OCI-LY7 (cell line): ENCODE results near the gene UGT1A1.

Experiments used
- EZH2phosphoT487 ChIP-seq: fragments of 200-600 bp; sonication (generic); IDR thresholded peaks from 2 replicates; pipeline ENCODE4 v1.6.1; 2018; ENCODE audit warnings: low read depth, borderline replicate concordance, mild to moderate bottlenecking, mixed run types, antibody characterized with exemption, low read length, moderate library complexity, mixed read lengths
- TF ChIP-seq, protein P1 (sequence below): fragments of 200-600 bp; sonication (generic); conservative IDR thresholded peaks from 2 replicates; pipeline ENCODE4 v1.5.1; 2014; ENCODE audit warnings: mild to moderate bottlenecking, antibody characterized with exemption, low read length, moderate library complexity, mixed read lengths

DNA sequence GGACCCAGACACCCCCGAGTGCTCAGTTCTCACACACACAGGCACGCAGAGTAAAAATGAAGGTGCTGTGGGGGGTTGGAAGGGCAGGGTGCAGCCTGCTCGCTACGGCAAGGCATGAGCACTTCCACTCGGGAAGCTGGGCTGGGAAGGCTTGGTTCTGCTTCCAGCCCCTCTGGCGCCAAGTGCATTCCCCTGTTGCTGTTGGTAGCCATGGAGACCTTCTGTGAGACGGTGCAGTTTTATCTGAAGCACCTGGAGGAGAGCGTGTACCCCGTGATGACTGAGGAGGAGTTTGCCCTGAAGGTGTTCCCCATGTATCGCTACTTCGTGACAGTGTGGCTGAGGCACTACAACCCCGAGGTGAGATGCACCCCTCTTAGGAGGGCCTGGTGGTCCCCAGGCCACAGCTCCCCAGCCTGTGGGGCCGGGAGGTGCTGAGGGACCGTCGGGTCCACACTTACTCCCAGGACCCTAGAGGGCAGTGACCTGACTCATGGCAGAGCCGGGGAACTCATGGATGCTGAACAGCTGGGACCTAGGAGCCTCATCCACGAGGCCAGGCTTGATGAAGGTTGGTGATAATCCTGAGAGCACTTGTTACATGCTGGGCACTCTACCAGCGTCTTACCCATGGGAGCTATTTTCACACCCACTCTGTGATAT, 33.5 kb downstream of the UGT1A1 start:
- TF ChIP-seq, protein P1, sequence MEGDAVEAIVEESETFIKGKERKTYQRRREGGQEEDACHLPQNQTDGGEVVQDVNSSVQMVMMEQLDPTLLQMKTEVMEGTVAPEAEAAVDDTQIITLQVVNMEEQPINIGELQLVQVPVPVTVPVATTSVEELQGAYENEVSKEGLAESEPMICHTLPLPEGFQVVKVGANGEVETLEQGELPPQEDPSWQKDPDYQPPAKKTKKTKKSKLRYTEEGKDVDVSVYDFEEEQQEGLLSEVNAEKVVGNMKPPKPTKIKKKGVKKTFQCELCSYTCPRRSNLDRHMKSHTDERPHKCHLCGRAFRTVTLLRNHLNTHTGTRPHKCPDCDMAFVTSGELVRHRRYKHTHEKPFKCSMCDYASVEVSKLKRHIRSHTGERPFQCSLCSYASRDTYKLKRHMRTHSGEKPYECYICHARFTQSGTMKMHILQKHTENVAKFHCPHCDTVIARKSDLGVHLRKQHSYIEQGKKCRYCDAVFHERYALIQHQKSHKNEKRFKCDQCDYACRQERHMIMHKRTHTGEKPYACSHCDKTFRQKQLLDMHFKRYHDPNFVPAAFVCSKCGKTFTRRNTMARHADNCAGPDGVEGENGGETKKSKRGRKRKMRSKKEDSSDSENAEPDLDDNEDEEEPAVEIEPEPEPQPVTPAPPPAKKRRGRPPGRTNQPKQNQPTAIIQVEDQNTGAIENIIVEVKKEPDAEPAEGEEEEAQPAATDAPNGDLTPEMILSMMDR = no peak
- TF ChIP-seq EZH2phosphoT487 = no peak
